ENCODE results near the gene HSF2BP.
"Not testable (repeated sequence)": the region's sequence is repeated elsewhere in the genome, so short reads cannot be mapped to it uniquely, and the experiment has no call there.

Gene HSF2BP

GRCh38 chr21:43616861-43617260, 42.4 kb downstream of the HSF2BP start:
- not testable (repeated sequence) for FAIRE-seq

GRCh38 chr21:43614839-43615238, 44.4 kb downstream of the HSF2BP start:
- no peak for FAIRE-seq

- FAIRE-seq: no peak
These were observed 45.3 kb downstream of the HSF2BP start for GRCh38 chr21:43613755-43614638.

DNA sequence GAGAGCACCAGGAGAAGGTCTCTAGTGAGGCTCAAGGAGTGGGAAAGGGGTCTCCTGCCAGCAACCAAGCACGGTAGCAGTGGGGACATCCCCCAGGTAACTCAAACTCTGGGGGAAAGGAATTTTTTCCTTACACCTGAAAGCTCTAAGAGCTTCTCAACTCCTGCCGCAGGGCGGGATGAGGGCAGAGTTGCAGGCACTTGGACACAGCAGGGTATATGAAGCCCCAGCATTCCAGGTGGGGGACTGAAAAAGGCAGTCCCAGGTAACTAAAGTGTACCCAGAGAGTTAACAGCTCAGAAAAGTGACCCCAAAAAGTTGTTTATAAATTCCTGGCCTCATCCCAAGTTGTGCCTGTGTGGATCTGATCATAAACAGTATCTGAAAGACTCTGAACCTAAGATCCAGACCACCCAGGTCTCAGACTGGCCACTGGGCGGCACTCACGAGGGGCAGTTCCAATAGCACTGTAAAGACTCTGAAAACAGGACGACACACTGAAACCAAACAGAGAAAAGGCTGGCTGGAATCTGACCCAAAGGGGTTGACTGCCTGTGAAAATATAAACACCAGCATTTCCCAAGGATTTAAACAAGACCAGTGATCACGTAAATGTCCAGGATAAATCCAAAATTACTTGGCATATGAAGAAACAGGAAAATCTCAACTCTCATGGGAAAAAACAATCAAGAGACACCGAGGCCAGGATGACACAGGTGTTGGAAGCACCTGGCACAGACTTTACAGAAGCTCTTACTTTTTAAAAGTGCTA, 47.5 kb downstream of the HSF2BP start:
- no peak for FAIRE-seq

DNA sequence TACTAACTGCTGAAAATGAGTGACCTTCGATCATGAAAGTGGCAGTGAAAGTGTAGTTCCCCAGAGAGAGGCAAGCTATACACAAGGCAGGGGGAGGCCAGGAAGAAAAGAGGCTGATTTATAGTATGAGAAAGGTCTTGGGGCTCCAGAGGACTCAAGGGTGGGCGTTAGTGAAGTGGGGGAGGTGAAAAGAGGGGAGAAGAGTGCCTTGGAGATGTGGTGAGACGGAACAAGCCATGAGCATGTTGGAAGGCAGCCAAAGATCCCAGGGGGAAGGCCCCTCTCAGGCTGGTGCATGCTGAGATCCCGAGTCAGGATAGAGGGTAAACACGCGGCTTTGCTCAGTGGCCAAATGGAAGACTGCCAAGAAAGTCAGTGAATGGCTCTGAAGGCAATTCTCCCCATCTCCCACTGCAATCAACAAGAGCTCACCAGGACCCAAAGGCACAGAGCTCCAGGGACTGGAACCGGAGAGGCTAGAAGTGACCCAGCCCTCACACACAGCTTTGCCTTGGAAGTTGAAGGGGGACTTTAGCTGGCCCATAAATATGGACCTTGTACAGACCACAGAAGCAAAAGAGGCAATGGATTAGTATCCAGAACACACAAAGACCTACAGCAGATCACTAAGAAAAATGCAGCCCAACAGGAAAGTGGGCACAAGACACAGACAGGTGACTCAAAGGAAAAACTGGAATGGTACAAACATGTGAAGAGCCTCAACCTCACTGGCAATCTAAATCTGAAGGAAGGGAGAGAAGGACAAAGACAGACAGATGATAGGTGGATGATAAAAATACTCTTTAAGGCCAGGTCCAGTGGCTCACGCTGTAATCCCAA, 49.6 kb downstream of the HSF2BP start:
- no peak for FAIRE-seq

DNA sequence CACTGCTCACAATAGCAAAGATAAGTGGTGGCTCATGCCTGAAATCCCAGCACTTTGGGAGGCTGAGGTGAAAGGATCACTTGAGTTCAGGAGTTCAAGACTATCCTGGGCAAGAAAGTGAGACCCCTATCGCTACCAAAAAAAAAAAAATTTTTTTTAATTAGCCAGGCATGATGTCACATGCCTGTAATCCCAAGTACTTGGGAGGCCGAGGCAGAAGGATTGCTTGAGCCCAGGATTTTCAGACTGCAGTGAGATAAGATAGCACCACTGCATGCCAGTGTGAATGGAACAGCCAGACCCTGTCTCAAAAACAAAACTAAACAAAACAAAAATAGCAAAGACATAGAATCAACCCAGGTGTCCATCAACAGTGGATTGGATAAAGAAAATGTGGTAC, 50.6 kb downstream of the HSF2BP start:
- FAIRE-seq: no peak

- FAIRE-seq: no peak
These were observed 51.1 kb downstream of the HSF2BP start for GRCh38 chr21:43608225-43608624.

DNA sequence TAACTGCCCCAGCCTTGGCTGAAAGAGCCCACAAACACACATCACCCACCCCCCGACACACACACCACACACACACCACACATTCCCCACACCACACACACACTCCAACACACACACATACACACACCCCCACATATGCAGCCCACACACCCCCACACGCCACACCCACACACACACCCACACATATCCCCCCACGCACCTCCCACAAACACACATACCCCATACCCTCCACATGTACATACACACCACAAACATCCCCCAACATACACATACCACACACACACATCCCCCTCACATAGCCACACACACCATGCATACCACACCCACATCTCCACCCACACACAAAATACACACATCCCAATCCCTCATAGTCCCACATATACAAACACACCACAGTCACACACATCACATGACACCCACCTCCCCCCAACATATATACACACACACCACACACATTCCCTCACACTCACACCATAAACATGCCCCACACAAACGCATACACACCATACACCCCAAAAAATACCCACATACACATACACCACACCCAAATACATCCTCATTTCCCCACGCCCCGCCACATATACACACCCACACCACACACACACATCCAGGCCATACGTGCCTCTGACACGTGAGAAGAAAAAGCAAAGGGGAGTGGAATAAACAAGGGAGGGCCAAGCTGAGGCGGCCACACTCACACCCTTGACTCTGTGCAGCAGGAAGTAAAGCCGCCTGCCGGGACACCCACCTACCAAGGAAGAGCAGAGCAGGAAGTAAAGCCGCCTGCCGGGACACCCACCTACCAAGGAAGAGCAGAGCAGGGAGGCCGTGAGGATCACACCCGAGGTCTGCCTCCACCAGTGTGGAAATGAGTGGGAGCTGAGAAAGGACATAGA, 53.7 kb downstream of the HSF2BP start:
- no peak for FAIRE-seq

DNA sequence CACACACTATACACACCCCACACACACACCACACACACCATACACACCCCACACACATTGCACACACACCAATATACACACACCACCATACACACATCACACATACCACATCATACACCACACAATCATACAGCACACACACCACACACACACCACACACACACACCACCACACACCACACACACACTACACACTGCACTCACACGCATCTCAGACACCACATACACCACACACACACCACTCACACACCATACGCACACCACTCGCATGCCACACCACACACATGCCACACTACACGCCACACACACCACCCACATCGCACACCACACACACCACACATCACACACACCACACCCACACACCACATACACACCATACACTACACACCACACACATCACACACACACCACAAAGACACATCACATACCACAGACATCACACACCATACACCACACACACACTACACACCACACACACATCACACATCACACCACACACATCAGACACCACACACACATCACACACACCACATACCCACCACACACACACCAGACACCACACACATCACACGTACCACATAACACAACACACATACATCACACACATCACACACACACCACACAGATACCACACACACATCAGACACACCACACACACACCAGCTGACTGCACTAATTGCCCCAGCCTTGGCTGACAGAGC, 54.6 kb downstream of the HSF2BP start:
- FAIRE-seq: no peak

GRCh38 chr21:43603641-43604504, 55.4 kb downstream of the HSF2BP start:
- no peak for FAIRE-seq

- no peak for FAIRE-seq
These were observed 56.1 kb downstream of the HSF2BP start for GRCh38 chr21:43603233-43603626.

GRCh38 chr21:43602266-43603232, 56.7 kb downstream of the HSF2BP start:
- no peak for FAIRE-seq

GRCh38 chr21:43600642-43601402, 58.5 kb downstream of the HSF2BP start:
- no peak for FAIRE-seq

GRCh38 chr21:43599728-43600127, 59.6 kb downstream of the HSF2BP start:
- FAIRE-seq: no peak

DNA sequence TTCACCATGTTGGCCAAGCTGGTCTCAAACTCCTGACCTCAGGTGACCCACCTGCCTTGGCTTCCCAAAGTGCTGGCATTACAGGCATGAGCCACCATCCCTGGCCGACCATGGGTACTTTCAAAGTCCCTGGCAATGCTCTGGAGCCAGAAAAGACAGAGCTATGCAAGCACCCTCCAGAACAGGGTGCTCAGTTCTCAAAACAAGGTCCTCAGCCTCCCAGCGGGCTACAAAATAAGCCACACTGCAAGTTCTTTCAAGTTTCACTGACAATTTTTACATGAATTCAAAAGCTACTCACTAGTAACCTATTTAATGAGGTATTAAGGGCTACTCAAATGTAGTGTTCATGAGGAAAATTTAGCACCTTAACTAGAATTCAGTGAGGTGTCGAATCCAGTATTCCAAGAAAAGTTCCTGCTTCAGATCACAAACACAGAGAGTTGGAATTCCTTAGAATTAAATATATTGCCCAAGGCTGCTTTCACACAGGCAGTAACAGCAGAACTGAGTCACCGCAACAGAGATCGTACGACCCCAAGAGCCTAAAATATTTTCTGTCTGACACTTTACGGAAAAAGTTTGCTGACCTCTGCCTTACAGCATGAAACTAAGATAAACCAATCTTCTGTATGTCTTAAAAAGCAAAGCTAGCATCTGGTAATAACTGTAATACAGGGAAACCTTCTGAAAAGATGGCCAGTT, 60.7 kb downstream of the HSF2BP start:
- no peak for FAIRE-seq

- FAIRE-seq: no peak
These were observed 61.6 kb downstream of the HSF2BP start for GRCh38 chr21:43597540-43598250.

DNA sequence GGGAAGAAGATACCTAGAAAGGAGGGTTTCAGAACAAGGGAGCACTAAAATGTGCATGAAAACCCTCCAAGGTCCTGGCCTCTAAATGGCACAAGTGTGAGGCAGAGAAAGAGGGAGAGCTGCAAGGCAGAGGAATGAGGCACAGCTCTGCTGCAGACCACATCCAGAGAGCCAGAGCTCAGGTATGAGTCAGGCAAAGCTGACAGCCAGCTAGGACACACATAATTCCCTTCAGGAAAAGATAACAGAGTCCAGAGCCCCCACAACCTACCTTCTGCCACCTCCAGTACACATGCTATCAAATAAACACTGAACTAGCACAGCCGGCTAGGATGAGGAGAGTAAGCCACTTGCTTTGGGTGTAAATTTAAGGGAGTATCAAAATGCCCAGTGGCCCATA, 62.2 kb downstream of the HSF2BP start:
- FAIRE-seq: no peak

Data from islet of Langerhans (tissue), 1 donor.